K562 (cell line): ENCODE measurements around the gene ECSIT. TPM values are rescaled to one million over a fixed set of nuclear protein-coding genes. Genes with fewer than 3 reads are reported as not detected.
A peak's percentile ranks its signal among the peaks of the same experiment; 100 is the strongest.

Experiments used
- CREM ChIP-seq: IDR thresholded peaks from 2 replicates; pipeline ENCODE4 v1.6.1; 2014; ENCODE audit warnings: antibody characterized with exemption, low read depth
- GATA2 ChIP-seq: sonication (generic); formaldehyde crosslinking; IDR thresholded peaks from 2 replicates; pipeline ENCODE4 v1.4.0; 2020; ENCODE audit warnings: mild to moderate bottlenecking, missing genetic modification reagents
- HDAC6 ChIP-seq: IDR thresholded peaks from 2 replicates; pipeline ENCODE4 v1.6.1; 2012; ENCODE audit warnings: low read depth, mild to moderate bottlenecking, control low read depth, inconsistent platforms, low read length, moderate library complexity
- HMGN3 ChIP-seq: IDR thresholded peaks from 2 replicates; pipeline ENCODE4 v1.6.1; 2011; ENCODE audit warnings: borderline replicate concordance, low read depth, mild to moderate bottlenecking, mixed read lengths, low read length; ENCODE audit not compliant: insufficient read length; ENCODE audit errors: extremely low read depth
- KDM5B ChIP-seq: fragments of 200-600 bp; sonication (generic); IDR thresholded peaks from 2 replicates; pipeline ENCODE4 v1.6.1; 2012; ENCODE audit warnings: low read depth, mild to moderate bottlenecking, moderate library complexity, low read length, control low read depth, inconsistent platforms; ENCODE audit not compliant: insufficient replicate concordance
- NCOA4 ChIP-seq: fragments of 450-650 bp; IDR thresholded peaks from 2 replicates; pipeline ENCODE4 v1.6.1; 2018; ENCODE audit warnings: mild to moderate bottlenecking; ENCODE audit not compliant: partially characterized antibody
- NR1H2 ChIP-seq: sonication (generic); formaldehyde crosslinking; IDR thresholded peaks from 2 replicates; pipeline ENCODE4 v1.4.0; 2020; ENCODE audit warnings: mild to moderate bottlenecking, missing genetic modification reagents
- PTBP1 ChIP-seq: fragments of 200-400 bp; formaldehyde crosslinking; IDR thresholded peaks from 2 replicates; pipeline ENCODE4 v1.6.1; 2017; ENCODE audit warnings: low read depth, low read length
- SRSF7 ChIP-seq: fragments of 200-400 bp; formaldehyde crosslinking; optimal IDR thresholded peaks from 2 replicates; pipeline ENCODE3; 2017; ENCODE audit warnings: mild to moderate bottlenecking, low read depth, low read length
- ZNF740 ChIP-seq, 3 experiments: fragments of 200-800 bp in 1 of 3; sonication (Bioruptor generic) in 1 of 3; sonication (generic) in 1 of 3; formaldehyde crosslinking in 1 of 3; IDR thresholded peaks; 2 replicates each; pipeline versions ENCODE4 v1.6.1 to v1.8.0; 2016 to 2022; ENCODE audit warnings: mild to moderate bottlenecking in 2 of 3, missing compliant biosample characterization in 2 of 3, missing genetic modification characterization in 2 of 3, missing genetic modification reagents in 1 of 3
- ZSCAN29 ChIP-seq: fragments of 450-650 bp; IDR thresholded peaks from 2 replicates; pipeline ENCODE4 v1.6.1; 2017
- polyA plus RNA-seq, 8 experiments: library from polyadenylated mRNA; depleted of rRNA in 4 of 8; stranded (reverse) in 5 of 8; unstranded in 3 of 8; fragments of >200 nt; fragmentation: Nextera tagmentation in 2 of 8; fragmentation: Illumina TruSeq in 1 of 8; extraction: Ambion mirVana in 2 of 8; extraction: Trizol in 1 of 8; gene quantifications; 2 replicates each; pipeline versions ENCODE4 v1.2.1 to v1.2.3, GENCODE V29; 2011 to 2014; ENCODE audit warnings: inconsistent platforms in 1 of 8, missing spikeins in 1 of 8
- total RNA-seq, 7 experiments: library from RNA; depleted of rRNA in 6 of 7; stranded (reverse); fragments of >200 nt in 6 of 7; fragmentation: Illumina TruSeq in 2 of 7; extraction: Trizol in 2 of 7; gene quantifications; 2 replicates each; pipeline versions ENCODE4 v1.2.1 to v1.2.3, GENCODE V29; 2011 to 2021; ENCODE audit warnings: low replicate concordance in 1 of 7
- TF ChIP-seq, protein P1 (sequence below): fragments of 450-650 bp; IDR thresholded peaks from 2 replicates; pipeline ENCODE4 v1.6.1; 2018; ENCODE audit not compliant: partially characterized antibody
- TF ChIP-seq, protein P2 (sequence below): fragments of 450-650 bp; formaldehyde crosslinking; IDR thresholded peaks from 2 replicates; pipeline ENCODE4 v1.4.0; 2022; ENCODE audit warnings: mild to moderate bottlenecking, moderate library complexity
- TF ChIP-seq, protein P3 (sequence below): fragments of 250-450 bp; sonication (Bioruptor Pico); IDR thresholded peaks from 2 replicates; pipeline ENCODE4 v1.4.0; 2020

ECSIT gene
- total and polyA plus RNA-seq, 9 of the 15 experiments (the other 6 are each of a cell fraction or from before 2014, with no cell fraction given) = 1.1 to 82.5 (median 43.9) TPM

GRCh38 chr19:11481534-11482383, 47.2 kb downstream of the ECSIT start (continued):
- TF ChIP-seq GATA2 (no peak), SRSF7 (no peak), HMGN3 (peak; percentile 37), ZSCAN29 (no peak), NR1H2 (CRISPR knock-in tag) (no peak), NCOA4 (no peak), CREM (peak; percentile 42), ZNF740 (CRISPR knock-in tag; IDR thresholded peaks at IDR 0.05) (peak; percentile 60), ZNF740 (tag; IDR thresholded peaks at IDR 0.05) (no peak), PTBP1 (0 out of 2 replicates have a peak, but pooled peaks have one; percentile 24), KDM5B (peak; percentile 18), HDAC6 (no peak)
- TF ChIP-seq, protein P1, sequence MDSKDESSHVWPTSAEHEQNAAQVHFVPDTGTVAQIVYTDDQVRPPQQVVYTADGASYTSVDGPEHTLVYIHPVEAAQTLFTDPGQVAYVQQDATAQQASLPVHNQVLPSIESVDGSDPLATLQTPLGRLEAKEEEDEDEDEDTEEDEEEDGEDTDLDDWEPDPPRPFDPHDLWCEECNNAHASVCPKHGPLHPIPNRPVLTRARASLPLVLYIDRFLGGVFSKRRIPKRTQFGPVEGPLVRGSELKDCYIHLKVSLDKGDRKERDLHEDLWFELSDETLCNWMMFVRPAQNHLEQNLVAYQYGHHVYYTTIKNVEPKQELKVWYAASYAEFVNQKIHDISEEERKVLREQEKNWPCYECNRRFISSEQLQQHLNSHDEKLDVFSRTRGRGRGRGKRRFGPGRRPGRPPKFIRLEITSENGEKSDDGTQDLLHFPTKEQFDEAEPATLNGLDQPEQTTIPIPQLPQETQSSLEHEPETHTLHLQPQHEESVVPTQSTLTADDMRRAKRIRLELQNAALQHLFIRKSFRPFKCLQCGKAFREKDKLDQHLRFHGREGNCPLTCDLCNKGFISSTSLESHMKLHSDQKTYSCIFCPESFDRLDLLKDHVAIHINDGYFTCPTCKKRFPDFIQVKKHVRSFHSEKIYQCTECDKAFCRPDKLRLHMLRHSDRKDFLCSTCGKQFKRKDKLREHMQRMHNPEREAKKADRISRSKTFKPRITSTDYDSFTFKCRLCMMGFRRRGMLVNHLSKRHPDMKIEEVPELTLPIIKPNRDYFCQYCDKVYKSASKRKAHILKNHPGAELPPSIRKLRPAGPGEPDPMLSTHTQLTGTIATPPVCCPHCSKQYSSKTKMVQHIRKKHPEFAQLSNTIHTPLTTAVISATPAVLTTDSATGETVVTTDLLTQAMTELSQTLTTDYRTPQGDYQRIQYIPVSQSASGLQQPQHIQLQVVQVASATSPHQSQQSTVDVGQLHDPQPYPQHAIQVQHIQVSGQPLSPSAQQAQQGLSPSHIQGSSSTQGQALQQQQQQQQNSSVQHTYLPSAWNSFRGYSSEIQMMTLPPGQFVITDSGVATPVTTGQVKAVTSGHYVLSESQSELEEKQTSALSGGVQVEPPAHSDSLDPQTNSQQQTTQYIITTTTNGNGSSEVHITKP = peak; percentile 49
- TF ChIP-seq, protein P2, sequence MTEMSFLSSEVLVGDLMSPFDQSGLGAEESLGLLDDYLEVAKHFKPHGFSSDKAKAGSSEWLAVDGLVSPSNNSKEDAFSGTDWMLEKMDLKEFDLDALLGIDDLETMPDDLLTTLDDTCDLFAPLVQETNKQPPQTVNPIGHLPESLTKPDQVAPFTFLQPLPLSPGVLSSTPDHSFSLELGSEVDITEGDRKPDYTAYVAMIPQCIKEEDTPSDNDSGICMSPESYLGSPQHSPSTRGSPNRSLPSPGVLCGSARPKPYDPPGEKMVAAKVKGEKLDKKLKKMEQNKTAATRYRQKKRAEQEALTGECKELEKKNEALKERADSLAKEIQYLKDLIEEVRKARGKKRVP = no peak
- TF ChIP-seq, protein P3, sequence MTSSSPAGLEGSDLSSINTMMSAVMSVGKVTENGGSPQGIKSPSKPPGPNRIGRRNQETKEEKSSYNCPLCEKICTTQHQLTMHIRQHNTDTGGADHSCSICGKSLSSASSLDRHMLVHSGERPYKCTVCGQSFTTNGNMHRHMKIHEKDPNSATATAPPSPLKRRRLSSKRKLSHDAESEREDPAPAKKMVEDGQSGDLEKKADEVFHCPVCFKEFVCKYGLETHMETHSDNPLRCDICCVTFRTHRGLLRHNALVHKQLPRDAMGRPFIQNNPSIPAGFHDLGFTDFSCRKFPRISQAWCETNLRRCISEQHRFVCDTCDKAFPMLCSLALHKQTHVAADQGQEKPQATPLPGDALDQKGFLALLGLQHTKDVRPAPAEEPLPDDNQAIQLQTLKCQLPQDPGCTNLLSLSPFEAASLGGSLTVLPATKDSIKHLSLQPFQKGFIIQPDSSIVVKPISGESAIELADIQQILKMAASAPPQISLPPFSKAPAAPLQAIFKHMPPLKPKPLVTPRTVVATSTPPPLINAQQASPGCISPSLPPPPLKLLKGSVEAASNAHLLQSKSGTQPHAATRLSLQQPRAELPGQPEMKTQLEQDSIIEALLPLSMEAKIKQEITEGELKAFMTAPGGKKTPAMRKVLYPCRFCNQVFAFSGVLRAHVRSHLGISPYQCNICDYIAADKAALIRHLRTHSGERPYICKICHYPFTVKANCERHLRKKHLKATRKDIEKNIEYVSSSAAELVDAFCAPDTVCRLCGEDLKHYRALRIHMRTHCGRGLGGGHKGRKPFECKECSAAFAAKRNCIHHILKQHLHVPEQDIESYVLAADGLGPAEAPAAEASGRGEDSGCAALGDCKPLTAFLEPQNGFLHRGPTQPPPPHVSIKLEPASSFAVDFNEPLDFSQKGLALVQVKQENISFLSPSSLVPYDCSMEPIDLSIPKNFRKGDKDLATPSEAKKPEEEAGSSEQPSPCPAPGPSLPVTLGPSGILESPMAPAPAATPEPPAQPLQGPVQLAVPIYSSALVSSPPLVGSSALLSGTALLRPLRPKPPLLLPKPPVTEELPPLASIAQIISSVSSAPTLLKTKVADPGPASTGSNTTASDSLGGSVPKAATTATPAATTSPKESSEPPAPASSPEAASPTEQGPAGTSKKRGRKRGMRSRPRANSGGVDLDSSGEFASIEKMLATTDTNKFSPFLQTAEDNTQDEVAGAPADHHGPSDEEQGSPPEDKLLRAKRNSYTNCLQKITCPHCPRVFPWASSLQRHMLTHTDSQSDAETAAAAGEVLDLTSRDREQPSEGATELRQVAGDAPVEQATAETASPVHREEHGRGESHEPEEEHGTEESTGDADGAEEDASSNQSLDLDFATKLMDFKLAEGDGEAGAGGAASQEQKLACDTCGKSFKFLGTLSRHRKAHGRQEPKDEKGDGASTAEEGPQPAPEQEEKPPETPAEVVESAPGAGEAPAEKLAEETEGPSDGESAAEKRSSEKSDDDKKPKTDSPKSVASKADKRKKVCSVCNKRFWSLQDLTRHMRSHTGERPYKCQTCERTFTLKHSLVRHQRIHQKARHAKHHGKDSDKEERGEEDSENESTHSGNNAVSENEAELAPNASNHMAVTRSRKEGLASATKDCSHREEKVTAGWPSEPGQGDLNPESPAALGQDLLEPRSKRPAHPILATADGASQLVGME (CRISPR knock-in tag) = no peak
